Measurements from ENCODE around the gene ZEB1. TPM values are rescaled to one million over a fixed set of nuclear protein-coding genes. Genes with fewer than 3 reads are reported as not detected.

Gene ZEB1
- total and polyA plus RNA-seq, 2 of the 8 experiments (the other 6 are each of a cell fraction or from before 2014, with no cell fraction given), result 0.08 to 0.15 TPM

- no peak overlapping the region for H2BK5ac ChIP-seq (ENCODE audit: low read depth, low read length)
- no peaks in the 10 kb centered on the region for H4K20me1 ChIP-seq (replicated peaks in 1 of 2; ENCODE audit: control insufficient read depth in 1 of 2, insufficient read depth in 2 of 2, low read length in 2 of 2)
- no peaks in the 10 kb centered on the region for H3K36me3 ChIP-seq (ENCODE audit: control insufficient read depth in 2 of 4, insufficient read depth in 4 of 4, low read length in 3 of 4)
- no peaks in the 10 kb centered on the region for H3K23me2 ChIP-seq (ENCODE audit: low read depth, low read length)
- H2AK5ac ChIP-seq (ENCODE audit: low read depth, low read length), result no peak overlapping the region
- no peak overlapping the region for H2AFZ ChIP-seq (ENCODE audit: low read length)
- H3K4me1 ChIP-seq (replicated peaks in 1 of 4; ENCODE audit: control insufficient read depth in 3 of 4, insufficient read depth in 4 of 4, low read length in 3 of 4), result no peaks in the 10 kb centered on the region
- H3K9me3 ChIP-seq (ENCODE audit: insufficient read depth in 2 of 2, low read depth in 1 of 2, low read length in 1 of 2), result no peaks in the 10 kb centered on the region
- ChIA-PET CTCF (ENCODE audit: partially characterized antibody) (interaction anchor here (1.6 kb wide), 1 partner anchor 117 kb away, joined by 3 read pairs; no protein-coding TSS in a partner anchor), POLR2A (ENCODE audit: partially characterized antibody) (no interaction called here)
- no peak overlapping the region for H3K23ac ChIP-seq (ENCODE audit: insufficient read length)
- H2BK15ac ChIP-seq (ENCODE audit: low read length), result no peak overlapping the region
- no peak overlapping the region for H3K14ac ChIP-seq (ENCODE audit: insufficient read length)
- no peak overlapping the region for H4K5ac ChIP-seq (ENCODE audit: insufficient read length, low read depth, low read length)
- H3K56ac ChIP-seq (replicated peaks; ENCODE audit: insufficient read length, low read depth, low read length), result no peak overlapping the region
- H2BK120ac ChIP-seq (replicated peaks; ENCODE audit: low read depth, low read length), result no peak overlapping the region
- no peak overlapping the region for H3K4me3 ChIP-seq (ENCODE audit: extremely low read depth in 1 of 4, insufficient read depth in 2 of 4, low read depth in 3 of 4, low read length in 4 of 4)
- H3K79me1 ChIP-seq (ENCODE audit: low read depth, low read length), result no peaks in the 10 kb centered on the region
- DNase-seq (ENCODE audit: low read depth in 1 of 2, low spot score in 2 of 2) (no peak), FAIRE-seq (no peak)
- no peak overlapping the region for H3K27ac ChIP-seq (ENCODE audit: low read depth, low read length)
- H4K91ac ChIP-seq (replicated peaks; ENCODE audit: insufficient read length, low read length), result no peak overlapping the region
- H3K18ac ChIP-seq (ENCODE audit: extremely low read depth, low read length), result no peak overlapping the region
- H3K4ac ChIP-seq (replicated peaks; ENCODE audit: insufficient read length, low read depth, low read length), result no peak overlapping the region
- no peak overlapping the region for H3K9ac ChIP-seq (replicated peaks in 1 of 4; ENCODE audit: extremely low read depth in 1 of 4, low read depth in 3 of 4, low read length in 3 of 4)
- no peak overlapping the region for H2BK20ac ChIP-seq (ENCODE audit: low read length)
- no peak overlapping the region for H3K4me2 ChIP-seq (ENCODE audit: insufficient read depth in 1 of 2, low read depth in 2 of 2, low read length in 2 of 2)
- H3K27me3 ChIP-seq (replicated peaks in 1 of 4; ENCODE audit: control insufficient read depth in 3 of 4, extremely low read depth in 1 of 4, insufficient read depth in 3 of 4, low read length in 3 of 4), result no peaks in the 10 kb centered on the region
- no peak overlapping the region for H4K8ac ChIP-seq (ENCODE audit: extremely low read depth, insufficient read depth, low read length)
- no peaks in the 10 kb centered on the region for H3K79me2 ChIP-seq (ENCODE audit: control insufficient read depth in 1 of 2, insufficient read depth in 2 of 2, low read length in 2 of 2)
- no peak overlapping the region for H2BK12ac ChIP-seq (ENCODE audit: low read depth, low read length)
- 89% methylated on average over 3 of the region's 3 CpGs; no CpG with 5 or more reads in 1 of the 2 experiments for WGBS, 2 experiments (ENCODE audit: extremely low coverage in 1 of 2, insufficient coverage in 1 of 2, insufficient read length in 1 of 2, insufficient replicate concordance in 2 of 2, low coverage in 1 of 2, low lambda C conversion rate in 2 of 2, missing lambda C conversion rate in 1 of 2)
- no peak for TF ChIP-seq BACH1 (IDR thresholded peaks at IDR 0.05; ENCODE audit: low read length)
- TF ChIP-seq TAF7 (optimal IDR thresholded peaks at IDR 0.05; ENCODE audit: borderline replicate concordance, low read depth, low read length), result no peak
- no peak for TF ChIP-seq RXRA (IDR thresholded peaks at IDR 0.05; ENCODE audit: insufficient read depth, low read depth, low read length)
- TF ChIP-seq GABPA (IDR thresholded peaks at IDR 0.05; ENCODE audit: borderline replicate concordance, insufficient read depth, low read length), result no peak
- TF ChIP-seq KDM5A (IDR thresholded peaks at IDR 0.05; ENCODE audit: low read length), result no peak
- TF ChIP-seq MAX (IDR thresholded peaks at IDR 0.05), result no peak
- TF ChIP-seq CTBP2 (IDR thresholded peaks at IDR 0.05; ENCODE audit: borderline replicate concordance, insufficient read depth, insufficient read length, low read length), result no peak
- TF ChIP-seq BRCA1 (IDR thresholded peaks at IDR 0.05; ENCODE audit: low read depth, low read length), result no peak
- no peak for TF ChIP-seq ATF3 (IDR thresholded peaks at IDR 0.05; ENCODE audit: insufficient read depth, low read depth, low read length)
- TF ChIP-seq SAP30 (IDR thresholded peaks at IDR 0.05; ENCODE audit: insufficient read depth, insufficient replicate concordance, low read length), result no peak
- TF ChIP-seq HDAC2 (IDR thresholded peaks at IDR 0.05; ENCODE audit: borderline replicate concordance in 1 of 2, low read depth in 2 of 2, low read length in 2 of 2), result no peak
- TF ChIP-seq SIN3A (conservative IDR thresholded peaks at IDR 0.05 in 1 of 2, IDR thresholded peaks at IDR 0.05 in 1 of 2; ENCODE audit: low read depth in 1 of 2, low read length in 2 of 2), result no peak
- no peak for TF ChIP-seq RBBP5 (IDR thresholded peaks at IDR 0.05; ENCODE audit: borderline replicate concordance, low read depth, low read length)
Observed at GRCh38 chr10:31303212-31303611, 15.8 kb upstream of the ZEB1 start.
